GM18868 (cell line): ENCODE measurements around the gene HDAC11.
"Not testable (repeated sequence)": the region's sequence is repeated elsewhere in the genome, so short reads cannot be mapped to it uniquely, and the experiment has no call there.

Source experiments
- ATAC-seq: cut with Tn5 transposase; IDR thresholded peaks from one replicate; pipeline ENCODE4 v1.9.1; 2021; ENCODE audit warnings: mild to moderate bottlenecking, moderate library complexity; ENCODE audit not compliant: unreplicated experiment

Gene HDAC11

DNA sequence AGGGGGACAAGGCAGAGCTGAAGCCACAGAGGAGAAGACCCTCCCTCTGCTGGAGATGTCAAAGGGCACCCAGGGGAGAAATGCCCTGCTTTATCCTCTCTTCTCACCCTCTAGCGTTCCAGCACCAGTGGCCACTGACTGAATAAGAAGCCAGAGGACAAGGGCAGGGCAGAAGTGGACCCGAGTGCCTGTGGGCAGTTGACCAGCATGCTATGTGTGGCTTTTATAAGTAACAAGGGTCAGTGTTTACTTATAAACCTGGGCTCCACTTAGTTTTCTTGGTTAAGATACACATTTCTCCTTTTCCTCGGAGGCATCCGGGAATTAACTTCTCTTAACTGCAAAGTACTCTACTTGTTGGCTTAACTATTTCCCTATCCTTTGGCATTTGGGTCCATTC lies 13.3 kb upstream of the HDAC11 start:
- no peak for ATAC-seq

GRCh38 chr3:13470894-13471574 lies 9.1 kb upstream of the HDAC11 start:
- ATAC-seq, result peak; percentile 52

- no peak for ATAC-seq
These were observed 7.8 kb upstream of the HDAC11 start for GRCh38 chr3:13472286-13472685.

- no peak for ATAC-seq
These were observed 7.1 kb upstream of the HDAC11 start for GRCh38 chr3:13473020-13473419.

GRCh38 chr3:13474021-13474420 lies 6.1 kb upstream of the HDAC11 start:
- ATAC-seq, result no peak

- no peak for ATAC-seq
These were observed 5.3 kb upstream of the HDAC11 start for GRCh38 chr3:13474776-13475303.

GRCh38 chr3:13475871-13476590 lies 4.1 kb upstream of the HDAC11 start:
- no peak for ATAC-seq

DNA sequence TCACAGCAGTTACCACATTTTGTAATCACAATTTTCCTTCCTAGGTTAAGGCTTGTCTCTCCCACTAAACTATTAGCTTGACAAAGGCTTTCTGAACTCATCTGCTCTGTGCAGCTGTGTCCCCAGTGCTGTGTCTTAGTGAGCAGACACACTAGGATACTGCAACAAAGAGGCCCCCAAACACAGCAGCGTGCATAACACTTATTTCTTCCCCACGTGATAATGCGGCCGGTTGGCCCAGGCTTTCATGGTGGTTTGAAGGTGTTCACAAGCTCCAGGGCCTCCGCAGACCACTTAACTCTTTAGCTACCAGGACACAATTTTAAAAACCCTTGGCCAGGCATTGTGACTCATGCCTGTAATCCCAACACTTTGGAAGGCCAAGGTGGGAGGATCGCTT lies 2.2 kb upstream of the HDAC11 start:
- no peak for ATAC-seq

GRCh38 chr3:13479332-13479581 lies 849 bp upstream of the HDAC11 start:
- peak; percentile 1 for ATAC-seq

DNA sequence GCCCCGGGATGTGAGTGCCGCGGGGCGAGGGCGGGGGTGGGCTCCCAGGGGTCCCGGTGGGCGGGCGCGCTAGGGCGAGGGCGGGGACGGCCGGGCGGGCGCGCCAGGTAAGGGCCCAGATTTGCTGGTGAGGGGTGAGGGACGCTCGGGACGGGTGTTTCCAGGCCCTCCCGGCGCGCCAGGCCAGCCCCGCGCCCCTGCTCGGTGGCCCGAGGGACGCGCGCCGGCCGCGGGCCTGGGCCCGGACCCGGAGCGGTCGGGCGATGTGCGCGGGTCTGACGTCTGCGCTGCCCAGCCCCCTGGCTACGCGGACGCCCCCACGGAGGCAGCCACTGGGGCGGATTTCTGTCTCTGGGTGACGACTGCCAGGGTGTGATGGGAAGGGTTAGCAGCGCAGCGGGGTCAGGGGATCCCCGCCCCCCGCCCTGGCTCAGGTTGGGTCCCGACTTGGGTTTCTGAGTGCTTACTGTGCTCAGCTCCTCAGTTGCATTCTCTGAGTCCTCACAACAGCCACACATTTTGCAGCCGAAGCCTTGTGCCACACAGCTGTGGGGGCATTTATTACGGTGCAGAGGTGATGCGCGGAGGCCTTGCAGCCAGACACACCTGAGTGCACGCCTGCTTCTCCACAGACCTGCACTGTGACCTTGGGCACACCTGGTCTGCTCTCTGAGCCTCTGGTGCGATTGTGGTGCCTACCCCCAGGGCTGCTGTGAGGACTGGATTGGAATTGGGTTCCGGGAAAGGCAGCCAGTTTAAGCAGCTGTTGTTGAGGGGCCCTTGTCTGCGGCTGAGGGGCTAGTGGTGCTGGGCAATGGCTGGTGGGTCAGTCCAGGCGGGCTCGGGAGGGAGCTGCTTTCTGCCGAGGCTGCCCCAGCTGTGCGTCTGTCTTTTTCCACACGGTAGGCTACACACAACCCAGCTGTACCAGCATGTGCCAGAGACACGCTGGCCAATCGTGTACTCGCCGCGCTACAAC lies 523 bp downstream of the HDAC11 start:
- ATAC-seq, result peak; percentile 25

DNA sequence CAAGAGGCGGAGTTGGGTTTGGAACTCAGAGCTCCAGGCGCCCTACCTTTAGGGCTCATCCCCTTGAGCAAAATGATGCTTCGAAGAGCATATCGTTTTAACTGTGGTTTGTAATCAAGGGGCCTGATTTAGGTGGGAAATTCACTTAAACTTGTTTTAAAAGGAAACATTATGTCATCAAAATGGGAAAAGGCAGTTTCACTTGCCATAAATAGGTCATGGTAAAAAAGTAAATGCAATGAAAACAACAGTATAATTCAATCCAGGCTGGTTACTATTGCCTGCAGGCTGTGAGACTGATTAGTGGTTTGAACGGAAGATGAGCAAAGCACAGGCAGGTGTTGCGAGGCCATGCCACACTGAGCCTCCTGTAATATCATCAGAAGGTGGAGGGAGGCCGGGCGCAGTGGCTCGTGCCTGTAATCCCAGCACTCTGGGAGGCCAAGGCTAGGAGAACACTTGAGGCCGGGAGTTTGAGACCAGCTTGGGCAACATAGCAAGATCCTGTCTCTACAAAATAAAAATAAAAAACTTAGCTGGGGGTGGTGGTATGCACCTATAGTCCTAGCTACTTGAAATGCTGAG lies 2.1 kb downstream of the HDAC11 start:
- ATAC-seq, result no peak

- no peak for ATAC-seq
These were observed 3.2 kb downstream of the HDAC11 start for GRCh38 chr3:13483286-13483685.

- no peak for ATAC-seq
These were observed 4.0 kb downstream of the HDAC11 start for GRCh38 chr3:13483988-13484695.

DNA sequence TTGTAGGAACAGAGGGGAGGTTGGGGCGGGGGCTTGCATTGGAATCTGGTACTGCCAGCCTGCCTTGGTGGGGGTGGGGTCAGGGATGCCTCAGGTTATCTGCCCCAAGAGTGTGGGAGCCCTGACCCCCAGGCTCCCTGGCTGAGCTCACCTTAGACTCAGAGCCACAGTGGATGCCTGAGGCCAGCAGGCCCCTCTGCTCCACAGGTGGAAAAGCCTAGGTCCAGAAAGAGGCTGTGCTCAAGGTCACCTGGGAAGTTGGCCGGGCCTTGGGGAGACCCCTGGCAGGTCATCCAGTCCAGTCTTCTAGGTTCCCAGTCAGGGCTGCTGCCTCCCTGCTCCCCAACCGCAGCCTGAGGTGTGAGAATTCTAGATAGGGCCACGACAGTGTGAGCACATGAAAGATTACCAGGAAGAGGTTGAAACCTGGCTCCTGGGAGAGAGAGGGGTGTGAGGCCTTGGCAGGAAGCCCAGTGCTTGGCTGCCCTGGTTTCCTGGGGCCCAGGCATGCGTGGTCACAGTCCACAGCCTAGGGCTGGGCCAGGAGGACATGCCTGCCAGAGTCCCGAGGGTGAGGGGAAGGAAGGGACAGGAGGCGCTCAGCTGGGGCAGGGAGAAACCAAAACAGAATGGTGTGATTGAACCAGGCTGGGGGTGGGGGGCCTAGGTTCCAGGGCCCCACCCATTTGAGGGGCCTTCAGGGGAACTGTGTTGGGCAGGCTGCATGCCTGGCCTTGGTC lies 4.9 kb downstream of the HDAC11 start:
- no peak for ATAC-seq

GRCh38 chr3:13485630-13486562 lies 5.8 kb downstream of the HDAC11 start:
- not testable (repeated sequence) for ATAC-seq

DNA sequence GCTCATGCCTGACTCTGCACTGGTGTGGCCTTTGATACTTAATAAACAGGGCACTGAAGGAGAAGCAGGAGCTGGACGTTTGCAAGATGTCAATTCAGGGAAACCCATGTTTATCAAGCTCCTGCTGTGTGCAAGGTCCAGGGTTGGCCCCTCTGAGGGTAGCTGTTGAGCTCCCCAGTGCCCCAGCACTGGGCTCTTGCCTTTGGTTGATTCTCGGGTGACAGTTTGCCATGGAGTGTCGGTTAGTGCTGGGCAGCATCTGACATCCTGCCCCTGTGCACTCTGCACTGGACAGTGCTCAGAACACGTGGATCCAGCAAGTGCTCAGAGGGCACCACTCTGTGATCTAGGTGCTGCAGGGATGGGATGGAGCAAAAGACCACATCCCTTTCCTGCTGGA lies 7.3 kb downstream of the HDAC11 start:
- ATAC-seq, result no peak

- ATAC-seq, result no peak
These were observed 11.3 kb downstream of the HDAC11 start for GRCh38 chr3:13491206-13491974.

- ATAC-seq, result no peak
These were observed 11.9 kb downstream of the HDAC11 start for GRCh38 chr3:13492048-13492447.
